GM18517 (cell line): ENCODE results near the gene PGLYRP2.
"Not testable (repeated sequence)": the region's sequence is repeated elsewhere in the genome, so short reads cannot be mapped to it uniquely, and the experiment has no call there.

ENCODE experiments used
- ATAC-seq: cut with Tn5 transposase; IDR thresholded peaks from one replicate; pipeline ENCODE4 v1.9.1; 2021; ENCODE audit warnings: mild to moderate bottlenecking, moderate library complexity; ENCODE audit not compliant: unreplicated experiment

Gene PGLYRP2

GRCh38 chr19:15488489-15489226, 9.4 kb upstream of the PGLYRP2 start:
- no peak for ATAC-seq

GRCh38 chr19:15487038-15487437, 7.7 kb upstream of the PGLYRP2 start:
- no peak for ATAC-seq

- not testable (repeated sequence) for ATAC-seq
Measured at GRCh38 chr19:15485768-15486167, 6.5 kb upstream of the PGLYRP2 start.

GRCh38 chr19:15480996-15481395, 1.7 kb upstream of the PGLYRP2 start:
- ATAC-seq = not testable (repeated sequence)

- no peak for ATAC-seq
Measured at GRCh38 chr19:15476325-15476724, 3.0 kb downstream of the PGLYRP2 start.

GRCh38 chr19:15475611-15476010, 3.7 kb downstream of the PGLYRP2 start:
- no peak for ATAC-seq

GRCh38 chr19:15475169-15475568, 4.1 kb downstream of the PGLYRP2 start:
- ATAC-seq = no peak

- ATAC-seq = not testable (repeated sequence)
Measured at GRCh38 chr19:15473821-15474220, 5.5 kb downstream of the PGLYRP2 start.

GRCh38 chr19:15471639-15472101, 7.6 kb downstream of the PGLYRP2 start:
- ATAC-seq = no peak

GRCh38 chr19:15469513-15470297, 9.6 kb downstream of the PGLYRP2 start:
- ATAC-seq = no peak

- ATAC-seq = no peak
Measured at GRCh38 chr19:15468675-15469512, 10.4 kb downstream of the PGLYRP2 start.

GRCh38 chr19:15467734-15468214, 11.5 kb downstream of the PGLYRP2 start:
- ATAC-seq = no peak

GRCh38 chr19:15466851-15467733, 12.2 kb downstream of the PGLYRP2 start:
- ATAC-seq = peak; percentile 73

GRCh38 chr19:15464394-15465385, 14.6 kb downstream of the PGLYRP2 start, which contains the start of gene RASAL3:
Gene RASAL3, minus strand, starts transcription at chr19:15464544. Its CDS starts 186 bp downstream, at chr19:15464358.
- no peak for ATAC-seq

- no peak for ATAC-seq
Measured at GRCh38 chr19:15463861-15464371, 15.4 kb downstream of the PGLYRP2 start.

GRCh38 chr19:15461694-15462093, 17.6 kb downstream of the PGLYRP2 start:
- no peak for ATAC-seq

- ATAC-seq = no peak
Measured at GRCh38 chr19:15457701-15458484, 21.4 kb downstream of the PGLYRP2 start.
